OCI-LY7 (cell line): ENCODE data around the gene RNF213.

Experiments
- CTCF ChIP-seq: fragments of 200-600 bp; sonication (generic); conservative IDR thresholded peaks from 2 replicates; pipeline ENCODE4 v1.5.1; 2014; ENCODE audit warnings: mild to moderate bottlenecking, antibody characterized with exemption, low read length, moderate library complexity, mixed read lengths
- EZH2phosphoT487 ChIP-seq: fragments of 200-600 bp; sonication (generic); IDR thresholded peaks from 2 replicates; pipeline ENCODE4 v1.6.1; 2018; ENCODE audit warnings: low read depth, borderline replicate concordance, mild to moderate bottlenecking, mixed run types, antibody characterized with exemption, low read length, moderate library complexity, mixed read lengths

- no peak for TF ChIP-seq CTCF
- no peak for TF ChIP-seq EZH2phosphoT487
Observed at GRCh38 chr17:80376531-80376930, 115.9 kb downstream of the RNF213 start.
